CD4-positive, alpha-beta T cell (primary cell): ENCODE results near the gene MPHOSPH6. TPM values are rescaled to one million over a fixed set of nuclear protein-coding genes. Genes with fewer than 3 reads are reported as not detected.
A peak's percentile ranks its signal among the peaks of the same experiment; 100 is the strongest.
"Not testable (repeated sequence)": the region's sequence is repeated elsewhere in the genome, so short reads cannot be mapped to it uniquely, and the experiment has no call there.

Source experiments
- ATAC-seq: fragments of 200-7000 bp; cut with Tn5 transposase; one replicate; pipeline ENCODE4 v1.10.0; 2022; ENCODE audit warnings: mild to moderate bottlenecking; ENCODE audit not compliant: poor library complexity
- CTCF ChIA-PET: fragments of 350-600 bp; sonication (Branson Sonifier 250); formaldehyde crosslinking; loops from one replicate; lab custom pipeline; 2021; ENCODE audit warnings: antibody characterized with exemption, inconsistent platforms; lab: Charles Lee
- POLR2A ChIA-PET: fragments of 350-600 bp; sonication (Branson Sonifier 250); formaldehyde crosslinking; loops from one replicate; lab custom pipeline; 2021; ENCODE audit warnings: antibody characterized with exemption, inconsistent platforms; lab: Charles Lee
- DNase-seq, 14 experiments: peaks; one replicate each; pipeline ENCODE4 v3.0.0-alpha.2; 2013 to 2020; ENCODE audit warnings: mixed read lengths in 2 of 14
- H3K27ac ChIP-seq, 2 donors: one replicate each; pipeline versions ENCODE4 v1.5.1 to v1.7.0; 2013; ENCODE audit warnings: low read length in 2 of 2, low read depth in 1 of 2, mild to moderate bottlenecking in 1 of 2
- H3K27me3 ChIP-seq, 2 experiments: 1 replicate in 1 of 2; 2 replicates in 1 of 2; pipeline versions ENCODE4 v1.6.1 to v1.7.0; 2013; ENCODE audit warnings: low read length in 2 of 2, control low read depth in 1 of 2, mild to moderate bottlenecking in 1 of 2, moderate library complexity in 1 of 2; ENCODE audit not compliant: insufficient read depth in 2 of 2, control insufficient read depth in 1 of 2
- H3K36me3 ChIP-seq: one replicate; pipeline ENCODE4 v1.6.1; 2013; ENCODE audit warnings: low read length, control low read depth; ENCODE audit not compliant: insufficient read depth
- H3K4me1 ChIP-seq: one replicate; pipeline ENCODE4 v1.6.1; 2013; ENCODE audit warnings: low read length, control low read depth; ENCODE audit not compliant: insufficient read depth
- H3K4me3 ChIP-seq: one replicate; pipeline ENCODE4 v1.5.1; 2013; ENCODE audit warnings: mild to moderate bottlenecking, low read length, moderate library complexity
- H3K9me3 ChIP-seq, 2 experiments: 1 replicate in 1 of 2; 2 replicates in 1 of 2; pipeline versions ENCODE4 v1.6.1 to v1.7.0; 2013; ENCODE audit warnings: low read length in 2 of 2, mild to moderate bottlenecking in 2 of 2, control low read depth in 1 of 2, moderate library complexity in 1 of 2; ENCODE audit not compliant: control insufficient read depth in 1 of 2, insufficient read depth in 1 of 2
- H3K27ac Mint-ChIP-seq: one replicate; pipeline ENCODE4 v1.8.0; 2020; ENCODE audit warnings: mixed read lengths
- H3K27me3 Mint-ChIP-seq: one replicate; pipeline ENCODE4 v1.8.0; 2021; ENCODE audit warnings: mixed read lengths
- H3K36me3 Mint-ChIP-seq: one replicate; pipeline ENCODE4 v1.8.0; 2021; ENCODE audit warnings: low read depth, mixed read lengths
- H3K4me1 Mint-ChIP-seq: one replicate; pipeline ENCODE4 v1.8.0; 2021; ENCODE audit warnings: low read depth, mixed read lengths
- H3K4me3 Mint-ChIP-seq: one replicate; pipeline ENCODE4 v1.8.0; 2020; ENCODE audit warnings: mild to moderate bottlenecking, mixed read lengths
- H3K9me3 Mint-ChIP-seq: one replicate; pipeline ENCODE4 v1.8.0; 2020; ENCODE audit warnings: mixed read lengths
- intact Hi-C, 2 experiments: fragments of 100-400 bp; cut with DNase I in 1 of 2; cut with micrococcal nuclease in 1 of 2; formaldehyde crosslinking; loops; one replicate each; pipeline versions ENCODE4 v1.15.1 to v1.9.0; 2023 to 2025; cut with DNase I, micrococcal nuclease
- polyA plus RNA-seq, 2 donors: library from polyadenylated mRNA; unstranded; fragments of 120-200 nt; gene quantifications; one replicate each; pipeline ENCODE4 v1.2.1, GENCODE V29; 2013
- total RNA-seq, 174 experiments: library from RNA in 2 of 174; stranded (reverse) in 2 of 174; gene quantifications; one replicate each; pipeline ENCODE4 v1.2.3 and lab custom pipeline; 2021 to 2026
- TF ChIP-seq, protein P1 (sequence below): fragments of 200-600 bp; IDR thresholded peaks from one replicate; pipeline ENCODE4 v1.8.0; 2022; ENCODE audit warnings: antibody characterized with exemption, mild to moderate bottlenecking

The MPHOSPH6 gene, protein sequence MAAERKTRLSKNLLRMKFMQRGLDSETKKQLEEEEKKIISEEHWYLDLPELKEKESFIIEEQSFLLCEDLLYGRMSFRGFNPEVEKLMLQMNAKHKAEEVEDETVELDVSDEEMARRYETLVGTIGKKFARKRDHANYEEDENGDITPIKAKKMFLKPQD
- total RNA-seq (10 to 100 TPM; 14.3 to 15.5 TPM), total RNA-seq (lab: John Stamatoyannopoulos, UW) (8.8 to 83.8 (median 17.1) reads per million in 172 experiments)
- 25.3 TPM for polyA plus RNA-seq (2013, experiment 1 of 2)
- polyA plus RNA-seq (2013, experiment 2 of 2) = 27.8 TPM

DNA sequence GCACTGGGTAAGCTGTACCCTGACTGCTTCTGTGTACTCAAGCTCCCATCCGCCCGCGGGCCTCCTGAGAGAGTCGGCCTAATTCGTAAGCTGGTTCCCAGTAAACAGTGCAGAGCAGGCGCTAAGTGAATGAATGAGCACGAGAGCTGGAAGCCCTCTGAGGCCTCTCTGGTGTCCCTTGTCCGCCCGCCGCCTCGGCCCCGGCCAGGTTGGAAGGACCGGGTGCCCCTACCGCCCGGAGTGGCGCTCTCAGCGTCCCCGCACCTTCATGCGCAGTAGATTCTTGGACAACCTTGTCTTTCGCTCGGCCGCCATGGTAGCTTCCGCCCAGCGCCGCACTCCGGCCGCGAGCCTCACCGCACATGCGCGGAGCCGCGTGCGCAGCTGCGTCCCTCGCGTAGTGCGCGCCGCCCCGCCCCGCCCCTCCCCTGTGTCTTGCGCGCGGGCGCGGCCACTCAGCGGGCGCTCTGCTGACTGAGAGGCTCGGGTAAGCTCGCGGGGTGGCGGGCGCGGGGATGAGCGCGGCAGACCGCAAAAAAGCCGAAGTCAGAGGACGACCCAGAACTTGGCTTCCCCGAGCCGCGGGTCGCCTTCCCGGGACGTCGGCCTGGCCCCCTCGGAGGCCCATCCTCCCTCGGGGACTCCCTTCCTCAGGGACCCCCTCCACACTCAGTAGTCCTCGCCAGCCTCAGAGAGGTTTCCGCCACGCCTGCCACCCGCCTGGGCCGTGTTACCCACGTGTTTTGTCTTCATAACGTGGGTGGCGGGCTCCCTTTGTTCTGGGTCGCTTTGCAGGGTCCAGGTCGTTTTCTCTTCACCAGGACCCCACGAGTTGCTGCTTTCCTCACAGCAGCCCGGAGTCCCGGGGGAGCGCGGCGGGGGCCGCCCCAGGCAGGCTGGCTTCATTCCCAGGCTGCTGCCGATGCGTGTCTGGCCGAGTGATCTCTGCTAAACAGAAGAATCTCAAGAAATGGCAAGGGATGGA is at the start of gene MPHOSPH6:
TSS of gene MPHOSPH6 (minus strand) at position 364 of the 985 bp plus-strand sequence. CDS start at position 315, 49 bp downstream.
- Mint-ChIP-seq H3K36me3 (peaks cover 46% of the 10 kb centered on the region), H3K4me3 (peak within 1 kb of the TSS; percentile 98), H3K27me3 (peaks cover 22% of the 10 kb centered on the region), H3K9me3 (no peaks in the 10 kb centered on the region), H3K4me1 (peaks cover 35% of the 10 kb centered on the region), H3K27ac (peak within 1 kb of the TSS; percentile 97)
- ATAC-seq (peak; percentile 92), DNase-seq (peak; percentile 83 to 97 (median 88))
- Histone ChIP-seq H3K36me3 (peaks cover 7% of the 10 kb centered on the region), H3K27ac (peak within 1 kb of the TSS; percentile 71 to 76), H3K4me3 (peak within 1 kb of the TSS; percentile 82), H3K4me1 (peaks cover 26% of the 10 kb centered on the region), H3K27me3 (peaks cover 0 to 4% of the 10 kb centered on the region in 2 experiments), H3K9me3 (no peaks in the 10 kb centered on the region)
- TF ChIP-seq, protein P1, sequence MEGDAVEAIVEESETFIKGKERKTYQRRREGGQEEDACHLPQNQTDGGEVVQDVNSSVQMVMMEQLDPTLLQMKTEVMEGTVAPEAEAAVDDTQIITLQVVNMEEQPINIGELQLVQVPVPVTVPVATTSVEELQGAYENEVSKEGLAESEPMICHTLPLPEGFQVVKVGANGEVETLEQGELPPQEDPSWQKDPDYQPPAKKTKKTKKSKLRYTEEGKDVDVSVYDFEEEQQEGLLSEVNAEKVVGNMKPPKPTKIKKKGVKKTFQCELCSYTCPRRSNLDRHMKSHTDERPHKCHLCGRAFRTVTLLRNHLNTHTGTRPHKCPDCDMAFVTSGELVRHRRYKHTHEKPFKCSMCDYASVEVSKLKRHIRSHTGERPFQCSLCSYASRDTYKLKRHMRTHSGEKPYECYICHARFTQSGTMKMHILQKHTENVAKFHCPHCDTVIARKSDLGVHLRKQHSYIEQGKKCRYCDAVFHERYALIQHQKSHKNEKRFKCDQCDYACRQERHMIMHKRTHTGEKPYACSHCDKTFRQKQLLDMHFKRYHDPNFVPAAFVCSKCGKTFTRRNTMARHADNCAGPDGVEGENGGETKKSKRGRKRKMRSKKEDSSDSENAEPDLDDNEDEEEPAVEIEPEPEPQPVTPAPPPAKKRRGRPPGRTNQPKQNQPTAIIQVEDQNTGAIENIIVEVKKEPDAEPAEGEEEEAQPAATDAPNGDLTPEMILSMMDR = no peak
- ChIA-PET POLR2A (interaction anchor here (0.6 to 1.9 kb wide), 15 partner anchors 9 to 1094 kb away, joined by 3 to 19 read pairs (median 3); partner anchors contain the start of genes C16orf46, GAN and SDR42E1), CTCF (no interaction called here)
- intact Hi-C loops = loop anchor here (5.0 to 10.0 kb wide), 10 partner anchors 158 to 1635 kb away; partner anchors contain the start of genes ATMIN (in 1 of the 2), CENPN (in 1 of the 2), CMC2 (in 1 of the 2) and CMIP (in 1 of the 2)

DNA sequence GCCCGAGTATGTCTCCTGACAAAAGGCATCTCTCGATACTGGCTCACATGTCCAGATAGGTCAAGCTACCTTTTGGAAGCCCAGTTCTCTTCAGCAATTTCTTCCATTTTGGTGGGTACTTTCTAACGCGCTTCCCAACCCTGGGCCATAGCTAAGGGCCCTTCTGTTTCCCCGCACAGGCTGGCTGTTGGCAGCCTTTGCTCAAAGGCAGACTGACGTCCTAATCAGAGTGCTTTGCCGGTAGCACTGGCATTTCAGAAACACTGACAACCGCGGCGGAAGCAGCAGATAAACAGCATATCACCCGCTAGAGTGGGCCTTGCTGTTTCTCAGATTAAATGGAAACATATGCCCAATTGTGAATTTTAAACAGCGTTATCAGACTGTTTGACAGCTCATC is 49.3 kb upstream of the MPHOSPH6 start:
- Histone ChIP-seq H3K27me3 (peaks cover 0 to 4% of the 10 kb centered on the region in 2 experiments), H3K36me3 (no peaks in the 10 kb centered on the region), H3K4me1 (no peaks in the 10 kb centered on the region), H3K27ac (no peak overlapping the region), H3K4me3 (no peak overlapping the region), H3K9me3 (no peaks in the 10 kb centered on the region)
- CTCF ChIA-PET = no interaction called here
- DNase-seq (no peak), ATAC-seq (no peak)
- intact Hi-C loops = no loop called here
- TF ChIP-seq, protein P1 = no peak
- H3K27me3 Mint-ChIP-seq = peaks cover 13% of the 10 kb centered on the region
- POLR2A ChIA-PET = no interaction called here
- no peaks in the 10 kb centered on the region for H3K9me3 Mint-ChIP-seq
- H3K4me3 Mint-ChIP-seq = no peak overlapping the region
- no peak overlapping the region for H3K27ac Mint-ChIP-seq
- H3K36me3 Mint-ChIP-seq = no peaks in the 10 kb centered on the region
- H3K4me1 Mint-ChIP-seq = no peaks in the 10 kb centered on the region

DNA sequence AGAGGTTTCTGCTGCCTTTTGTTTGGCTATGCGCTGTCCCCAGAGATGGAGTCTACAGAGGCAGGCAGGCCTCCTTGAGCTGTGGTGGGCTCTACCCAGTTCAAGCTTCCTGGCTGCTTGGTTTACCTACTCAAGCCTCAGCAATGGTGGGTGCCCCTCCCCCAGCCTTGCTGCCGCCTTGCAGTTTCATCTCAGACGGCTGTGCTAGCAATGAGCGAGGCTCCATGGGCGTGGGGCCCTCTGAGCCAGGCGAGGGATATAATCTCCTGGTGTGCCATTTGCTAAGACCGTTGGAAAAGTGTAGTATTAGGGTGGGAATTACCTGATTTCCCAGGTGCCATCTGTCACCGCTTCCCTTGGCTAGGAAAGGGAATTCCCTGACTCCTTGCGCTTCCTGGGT is 39.3 kb upstream of the MPHOSPH6 start:
- H3K36me3 ChIP-seq, H3K4me1 Mint-ChIP-seq, H3K27ac Mint-ChIP-seq, intact Hi-C loops, H3K4me1 ChIP-seq, H3K9me3 Mint-ChIP-seq, DNase-seq, ATAC-seq, H3K36me3 Mint-ChIP-seq, H3K27me3 ChIP-seq, CTCF ChIA-PET, H3K4me3 ChIP-seq, H3K27ac ChIP-seq, POLR2A ChIA-PET, H3K4me3 Mint-ChIP-seq: not testable (repeated sequence)
- H3K27me3 Mint-ChIP-seq = peaks cover 37% of the 10 kb centered on the region
- peaks cover 0 to 11% of the 10 kb centered on the region in 2 experiments for H3K9me3 ChIP-seq
